Calu3 (cell line): ENCODE measurements around the gene PARD3. TPM values are rescaled to one million over a fixed set of nuclear protein-coding genes. Genes with fewer than 3 reads are reported as not detected.
A peak's percentile ranks its signal among the peaks of the same experiment; 100 is the strongest.

Experiments
- BruUV-seq: library from RNA; stranded (reverse); fragments of 400-500 nt; replicated peaks from 2 replicates; lab custom pipeline; 2021; lab: Mats Ljungman, UMichigan
- CTCF ChIA-PET: fragments of 300-600 bp; sonication (Branson Sonifier 250); formaldehyde crosslinking; loops from one replicate; lab custom pipeline; 2022; ENCODE audit warnings: antibody characterized with exemption; lab: Charles Lee
- DNase-seq: peaks from one replicate; pipeline ENCODE4 v3.0.0; 2022
- H3K27ac Mint-ChIP-seq: one replicate; pipeline ENCODE4 v1.8.0; 2022; ENCODE audit warnings: mixed read lengths; ENCODE audit not compliant: unreplicated experiment
- H3K27me3 Mint-ChIP-seq: one replicate; pipeline ENCODE4 v1.8.0; 2022; ENCODE audit warnings: mixed read lengths; ENCODE audit not compliant: unreplicated experiment
- H3K36me3 Mint-ChIP-seq: one replicate; pipeline ENCODE4 v1.8.0; 2022; ENCODE audit warnings: mild to moderate bottlenecking, moderate library complexity, mixed read lengths; ENCODE audit not compliant: insufficient read depth, unreplicated experiment
- H3K4me1 Mint-ChIP-seq: one replicate; pipeline ENCODE4 v1.8.0; 2022; ENCODE audit warnings: mild to moderate bottlenecking, low read depth, mixed read lengths; ENCODE audit not compliant: unreplicated experiment
- H3K4me3 Mint-ChIP-seq: one replicate; pipeline ENCODE4 v1.8.0; 2022; ENCODE audit warnings: mild to moderate bottlenecking, low read depth, moderate library complexity, mixed read lengths; ENCODE audit not compliant: unreplicated experiment
- H3K9me3 Mint-ChIP-seq: one replicate; pipeline ENCODE4 v1.8.0; 2022; ENCODE audit warnings: low read depth, mixed read lengths; ENCODE audit not compliant: unreplicated experiment
- CTCF ChIP-seq: fragments of 200-600 bp; IDR thresholded peaks from one replicate; pipeline ENCODE4 v1.8.0; 2022; ENCODE audit warnings: antibody characterized with exemption; ENCODE audit not compliant: unreplicated experiment
- intact Hi-C: fragments of 100-400 bp; cut with micrococcal nuclease; formaldehyde crosslinking; loops from one replicate; pipeline ENCODE4 v1.10.0; 2022; ENCODE audit not compliant: unreplicated experiment
- total RNA-seq: library from RNA; stranded (reverse); gene quantifications from 2 replicates; pipeline ENCODE4 v1.2.3, GENCODE V29; 2022

PARD3 gene
- total RNA-seq, 1 experiment from 2014 or later: 62.4 TPM

GRCh38 chr10:34748767-34749166 lies 66.3 kb downstream of the PARD3 start:
- no TSS peak for BruUV-seq
- no peaks in the 10 kb centered on the region for H3K27me3 Mint-ChIP-seq
- no peak for TF ChIP-seq CTCF
- no peaks in the 10 kb centered on the region for H3K36me3 Mint-ChIP-seq
- no peaks in the 10 kb centered on the region for H3K9me3 Mint-ChIP-seq
- H3K4me3 Mint-ChIP-seq: no peak overlapping the region
- H3K27ac Mint-ChIP-seq: no peak overlapping the region
- intact Hi-C loops: no loop called here
- CTCF ChIA-PET: interaction anchor here (1.5 kb wide), 1 partner anchor 9 kb away, joined by 4 read pairs; no protein-coding TSS in a partner anchor
- no peak for DNase-seq
- peaks cover 56% of the 10 kb centered on the region for H3K4me1 Mint-ChIP-seq

- TF ChIP-seq CTCF: no peak
- no peaks in the 10 kb centered on the region for H3K36me3 Mint-ChIP-seq
- H3K27ac Mint-ChIP-seq: no peak overlapping the region
- no peaks in the 10 kb centered on the region for H3K27me3 Mint-ChIP-seq
- no TSS peak for BruUV-seq
- no peak for DNase-seq
- CTCF ChIA-PET: interaction anchor here (1.5 kb wide), 1 partner anchor 10 kb away, joined by 4 read pairs; no protein-coding TSS in a partner anchor
- H3K9me3 Mint-ChIP-seq: no peaks in the 10 kb centered on the region
- intact Hi-C loops: no loop called here
- H3K4me1 Mint-ChIP-seq: peaks cover 56% of the 10 kb centered on the region
- H3K4me3 Mint-ChIP-seq: no peak overlapping the region
Measured at GRCh38 chr10:34748357-34748756, 66.7 kb downstream of the PARD3 start.

- no peaks in the 10 kb centered on the region for H3K27me3 Mint-ChIP-seq
- DNase-seq: peak; percentile 42
- no peak overlapping the region for H3K27ac Mint-ChIP-seq
- H3K9me3 Mint-ChIP-seq: no peaks in the 10 kb centered on the region
- TF ChIP-seq CTCF: no peak
- peaks cover 61% of the 10 kb centered on the region for H3K4me1 Mint-ChIP-seq
- intact Hi-C loops: no loop called here
- no TSS peak for BruUV-seq
- H3K36me3 Mint-ChIP-seq: no peaks in the 10 kb centered on the region
- no peak overlapping the region for H3K4me3 Mint-ChIP-seq
- CTCF ChIA-PET: interaction anchor here (0.9 to 1.0 kb wide), 2 partner anchors 12 to 228 kb away, joined by 3 to 4 read pairs; no protein-coding TSS in a partner anchor
Measured at GRCh38 chr10:34746094-34746493, 69.0 kb downstream of the PARD3 start.

GRCh38 chr10:34745244-34745643 lies 69.9 kb downstream of the PARD3 start:
- Mint-ChIP-seq H3K27ac (peak overlapping the region; percentile 3), H3K4me1 (peaks cover 69% of the 10 kb centered on the region), H3K9me3 (no peaks in the 10 kb centered on the region), H3K27me3 (no peaks in the 10 kb centered on the region), H3K36me3 (no peaks in the 10 kb centered on the region), H3K4me3 (no peak overlapping the region)
- CTCF ChIA-PET: no interaction called here
- no peak for TF ChIP-seq CTCF
- DNase-seq: no peak
- BruUV-seq: no TSS peak
- intact Hi-C loops: no loop called here
